ENCODE data around the gene TTC39C. TPM values are rescaled to one million over a fixed set of nuclear protein-coding genes. Genes with fewer than 3 reads are reported as not detected.

TTC39C gene
- total RNA-seq, 1 experiment from 2014 or later = 16.2 TPM

- no peaks in the 10 kb centered on the region for H3K36me3 ChIP-seq (replicated peaks; ENCODE audit: control insufficient read depth, insufficient read depth, low read length)
- no peaks in the 10 kb centered on the region for H3K27me3 ChIP-seq (ENCODE audit: control insufficient read depth, insufficient read depth, low read length)
- no peak for DNase-seq
- H3K4me3 ChIP-seq (ENCODE audit: insufficient read depth, low read depth, low read length) = no peak overlapping the region
Observed at GRCh38 chr18:23982155-23983079, 32.1 kb upstream of the TTC39C start.

GRCh38 chr18:23983112-23983511, 31.4 kb upstream of the TTC39C start:
- Histone ChIP-seq H3K36me3 (replicated peaks; ENCODE audit: control insufficient read depth, insufficient read depth, low read length) (no peaks in the 10 kb centered on the region), H3K27me3 (ENCODE audit: control insufficient read depth, insufficient read depth, low read length) (no peaks in the 10 kb centered on the region), H3K4me3 (ENCODE audit: insufficient read depth, low read depth, low read length) (no peak overlapping the region)
- DNase-seq = no peak

- no peak overlapping the region for H3K4me3 ChIP-seq (ENCODE audit: insufficient read depth, low read depth, low read length)
- DNase-seq = no peak
- no peaks in the 10 kb centered on the region for H3K36me3 ChIP-seq (replicated peaks; ENCODE audit: control insufficient read depth, insufficient read depth, low read length)
- H3K27me3 ChIP-seq (ENCODE audit: control insufficient read depth, insufficient read depth, low read length) = no peaks in the 10 kb centered on the region
Observed at GRCh38 chr18:23986600-23987359, 27.8 kb upstream of the TTC39C start.

- Histone ChIP-seq H3K4me3 (ENCODE audit: insufficient read depth, low read depth, low read length) (no peak overlapping the region), H3K36me3 (replicated peaks; ENCODE audit: control insufficient read depth, insufficient read depth, low read length) (no peaks in the 10 kb centered on the region), H3K27me3 (ENCODE audit: control insufficient read depth, insufficient read depth, low read length) (no peaks in the 10 kb centered on the region)
- no peak for DNase-seq
Observed at GRCh38 chr18:23990474-23991410, 23.8 kb upstream of the TTC39C start.

GRCh38 chr18:23992089-23992940, 22.2 kb upstream of the TTC39C start:
- no peaks in the 10 kb centered on the region for H3K36me3 ChIP-seq (replicated peaks; ENCODE audit: control insufficient read depth, insufficient read depth, low read length)
- no peak overlapping the region for H3K4me3 ChIP-seq (ENCODE audit: insufficient read depth, low read depth, low read length)
- no peaks in the 10 kb centered on the region for H3K27me3 ChIP-seq (ENCODE audit: control insufficient read depth, insufficient read depth, low read length)
- no peak for DNase-seq

- no peak overlapping the region for H3K4me3 ChIP-seq (ENCODE audit: insufficient read depth, low read depth, low read length)
- no peaks in the 10 kb centered on the region for H3K36me3 ChIP-seq (replicated peaks; ENCODE audit: control insufficient read depth, insufficient read depth, low read length)
- H3K27me3 ChIP-seq (ENCODE audit: control insufficient read depth, insufficient read depth, low read length) = no peaks in the 10 kb centered on the region
- no peak for DNase-seq
Observed at GRCh38 chr18:23992941-23993280, 21.6 kb upstream of the TTC39C start.

- DNase-seq = no peak
- Histone ChIP-seq H3K27me3 (ENCODE audit: control insufficient read depth, insufficient read depth, low read length) (no peaks in the 10 kb centered on the region), H3K36me3 (replicated peaks; ENCODE audit: control insufficient read depth, insufficient read depth, low read length) (no peaks in the 10 kb centered on the region), H3K4me3 (ENCODE audit: insufficient read depth, low read depth, low read length) (no peak overlapping the region)
Observed at GRCh38 chr18:23994361-23994902, 20.1 kb upstream of the TTC39C start.

- Histone ChIP-seq H3K36me3 (replicated peaks; ENCODE audit: control insufficient read depth, insufficient read depth, low read length) (no peaks in the 10 kb centered on the region), H3K4me3 (ENCODE audit: insufficient read depth, low read depth, low read length) (no peak overlapping the region), H3K27me3 (ENCODE audit: control insufficient read depth, insufficient read depth, low read length) (no peaks in the 10 kb centered on the region)
- no peak for DNase-seq
Observed at GRCh38 chr18:23995180-23995579, 19.4 kb upstream of the TTC39C start.

GRCh38 chr18:23998018-23998417, 16.5 kb upstream of the TTC39C start:
- DNase-seq = no peak
- Histone ChIP-seq H3K27me3 (ENCODE audit: control insufficient read depth, insufficient read depth, low read length) (no peaks in the 10 kb centered on the region), H3K4me3 (ENCODE audit: insufficient read depth, low read depth, low read length) (no peak overlapping the region), H3K36me3 (replicated peaks; ENCODE audit: control insufficient read depth, insufficient read depth, low read length) (no peaks in the 10 kb centered on the region)

GRCh38 chr18:23998820-23999219, 15.7 kb upstream of the TTC39C start:
- DNase-seq = no peak
- no peak overlapping the region for H3K4me3 ChIP-seq (ENCODE audit: insufficient read depth, low read depth, low read length)
- no peaks in the 10 kb centered on the region for H3K36me3 ChIP-seq (replicated peaks; ENCODE audit: control insufficient read depth, insufficient read depth, low read length)
- H3K27me3 ChIP-seq (ENCODE audit: control insufficient read depth, insufficient read depth, low read length) = no peaks in the 10 kb centered on the region

GRCh38 chr18:24000613-24001490, 13.7 kb upstream of the TTC39C start:
- no peak for DNase-seq
- no peak overlapping the region for H3K4me3 ChIP-seq (ENCODE audit: insufficient read depth, low read depth, low read length)
- no peaks in the 10 kb centered on the region for H3K27me3 ChIP-seq (ENCODE audit: control insufficient read depth, insufficient read depth, low read length)
- H3K36me3 ChIP-seq (replicated peaks; ENCODE audit: control insufficient read depth, insufficient read depth, low read length) = no peaks in the 10 kb centered on the region

GRCh38 chr18:24002479-24002878, 12.1 kb upstream of the TTC39C start:
- DNase-seq = no peak
- no peaks in the 10 kb centered on the region for H3K36me3 ChIP-seq (replicated peaks; ENCODE audit: control insufficient read depth, insufficient read depth, low read length)
- H3K4me3 ChIP-seq (ENCODE audit: insufficient read depth, low read depth, low read length) = no peak overlapping the region
- no peaks in the 10 kb centered on the region for H3K27me3 ChIP-seq (ENCODE audit: control insufficient read depth, insufficient read depth, low read length)

GRCh38 chr18:24003288-24003687, 11.3 kb upstream of the TTC39C start:
- no peaks in the 10 kb centered on the region for H3K36me3 ChIP-seq (replicated peaks; ENCODE audit: control insufficient read depth, insufficient read depth, low read length)
- H3K27me3 ChIP-seq (ENCODE audit: control insufficient read depth, insufficient read depth, low read length) = no peaks in the 10 kb centered on the region
- H3K4me3 ChIP-seq (ENCODE audit: insufficient read depth, low read depth, low read length) = no peak overlapping the region
- DNase-seq = no peak
